Measurements from ENCODE around the gene SIGLECL1.
"Not testable (repeated sequence)": the region's sequence is repeated elsewhere in the genome, so short reads cannot be mapped to it uniquely, and the experiment has no call there.

SIGLECL1 gene

GRCh38 chr19:51220996-51221395 is 29.9 kb upstream of the SIGLECL1 start:
- H3K4me2 ChIP-seq (ENCODE audit: low read length): no peak overlapping the region
- H3K27ac ChIP-seq (ENCODE audit: low read depth, low read length): no peak overlapping the region
- no peaks in the 10 kb centered on the region for H4K20me1 ChIP-seq (ENCODE audit: control insufficient read depth, insufficient read depth, low read depth, low read length)
- TF ChIP-seq EZH2phosphoT487 (IDR thresholded peaks at IDR 0.05; ENCODE audit: borderline replicate concordance, low read length) (no peak), CTCF (IDR thresholded peaks at IDR 0.05; ENCODE audit: low read depth, low read length, poor library complexity, severe bottlenecking) (no peak)
- H3F3A ChIP-seq (ENCODE audit: control insufficient read depth, insufficient read depth): peaks cover 21% of the 10 kb centered on the region
- H3K4me1 ChIP-seq (ENCODE audit: control insufficient read depth, low read length): peaks cover 73% of the 10 kb centered on the region
- no peak overlapping the region for H3K4me3 ChIP-seq (ENCODE audit: low read length)
- no peaks in the 10 kb centered on the region; the same call in 1 of the 2 replicates for H3K9me3 ChIP-seq (ENCODE audit: control insufficient read depth, insufficient read depth, low read length)
- no peaks in the 10 kb centered on the region for H3K9me2 ChIP-seq (replicated peaks; ENCODE audit: control insufficient read depth, low read length)
- H3K79me2 ChIP-seq (ENCODE audit: control insufficient read depth, low read length): peaks cover 22% of the 10 kb centered on the region
- H3K27me3 ChIP-seq (ENCODE audit: control insufficient read depth, low read length): no peaks in the 10 kb centered on the region
- peaks cover 19% of the 10 kb centered on the region for H3K36me3 ChIP-seq (ENCODE audit: control insufficient read depth, low read length)

- H3K4me2 ChIP-seq (ENCODE audit: low read length): peak overlapping the region; percentile 90
- no peaks in the 10 kb centered on the region for H3K9me3 ChIP-seq (ENCODE audit: control insufficient read depth, insufficient read depth, low read length)
- H3K4me3 ChIP-seq (ENCODE audit: low read length): peak overlapping the region; percentile 90
- peak overlapping the region; percentile 50 for H3K27ac ChIP-seq (ENCODE audit: low read depth, low read length)
- no peaks in the 10 kb centered on the region for H3K27me3 ChIP-seq (ENCODE audit: control insufficient read depth, low read length)
- H3K9me2 ChIP-seq (replicated peaks; ENCODE audit: control insufficient read depth, low read length): no peaks in the 10 kb centered on the region
- peaks cover 24% of the 10 kb centered on the region for H3K36me3 ChIP-seq (ENCODE audit: control insufficient read depth, low read length)
- H3K79me2 ChIP-seq (ENCODE audit: control insufficient read depth, low read length): peaks cover 47% of the 10 kb centered on the region
- no peak for TF ChIP-seq EZH2phosphoT487 (IDR thresholded peaks at IDR 0.05; ENCODE audit: borderline replicate concordance, low read length)
- TF ChIP-seq CTCF (IDR thresholded peaks at IDR 0.05; ENCODE audit: low read depth, low read length, poor library complexity, severe bottlenecking): no peak
- H3K4me1 ChIP-seq (ENCODE audit: control insufficient read depth, low read length): peaks cover 79% of the 10 kb centered on the region
- H4K20me1 ChIP-seq (ENCODE audit: control insufficient read depth, insufficient read depth, low read depth, low read length): no peaks in the 10 kb centered on the region
- peaks cover 15% of the 10 kb centered on the region for H3F3A ChIP-seq (ENCODE audit: control insufficient read depth, insufficient read depth)
Observed at GRCh38 chr19:51224163-51224641, 26.7 kb upstream of the SIGLECL1 start.

- H3K27me3 ChIP-seq (ENCODE audit: control insufficient read depth, low read length); H4K20me1 ChIP-seq (ENCODE audit: control insufficient read depth, insufficient read depth, low read depth, low read length); H3K9me3 ChIP-seq (ENCODE audit: control insufficient read depth, insufficient read depth, low read length); H3K9me2 ChIP-seq (replicated peaks; ENCODE audit: control insufficient read depth, low read length): not testable (repeated sequence)
- Histone ChIP-seq H3K4me1 (ENCODE audit: control insufficient read depth, low read length) (peaks cover 74% of the 10 kb centered on the region), H3K27ac (ENCODE audit: low read depth, low read length) (peak within 1 kb of the TSS; percentile 50), H3K4me3 (ENCODE audit: low read length) (peak within 1 kb of the TSS; percentile 90), H3K36me3 (ENCODE audit: control insufficient read depth, low read length) (peaks cover 27% of the 10 kb centered on the region), H3F3A (ENCODE audit: control insufficient read depth, insufficient read depth) (peaks cover 15% of the 10 kb centered on the region), H3K79me2 (ENCODE audit: control insufficient read depth, low read length) (peaks cover 53% of the 10 kb centered on the region), H3K4me2 (ENCODE audit: low read length) (peak within 1 kb of the TSS; percentile 90)
Observed at GRCh38 chr19:51224898-51225393, 25.9 kb upstream of the SIGLECL1 start, which contains the start of gene CD33. TSS of gene CD33 (plus strand) at chr19:51225080. CDS start at chr19:51225119, 39 bp downstream.

- Histone ChIP-seq H3K27me3 (ENCODE audit: control insufficient read depth, low read length) (no peaks in the 10 kb centered on the region), H3K79me2 (ENCODE audit: control insufficient read depth, low read length) (peaks cover 60% of the 10 kb centered on the region)
Observed at GRCh38 chr19:51226067-51226466, 24.8 kb upstream of the SIGLECL1 start.

More at GRCh38 chr19:51226067-51226466, 24.8 kb upstream of the SIGLECL1 start:
- Histone ChIP-seq H3K27ac (ENCODE audit: low read depth, low read length) (0 out of 2 replicates have a peak overlapping the region, but pooled peaks have one; percentile 50), H3F3A (ENCODE audit: control insufficient read depth, insufficient read depth) (peaks cover 15% of the 10 kb centered on the region), H4K20me1 (ENCODE audit: control insufficient read depth, insufficient read depth, low read depth, low read length) (no peaks in the 10 kb centered on the region), H3K9me3 (ENCODE audit: control insufficient read depth, insufficient read depth, low read length) (no peaks in the 10 kb centered on the region), H3K4me1 (ENCODE audit: control insufficient read depth, low read length) (peaks cover 66% of the 10 kb centered on the region), H3K9me2 (replicated peaks; ENCODE audit: control insufficient read depth, low read length) (no peaks in the 10 kb centered on the region), H3K36me3 (ENCODE audit: control insufficient read depth, low read length) (peaks cover 27% of the 10 kb centered on the region), H3K4me3 (ENCODE audit: low read length) (peak overlapping the region; percentile 90), H3K4me2 (ENCODE audit: low read length) (peak overlapping the region; percentile 90)
- TF ChIP-seq CTCF (IDR thresholded peaks at IDR 0.05; ENCODE audit: low read depth, low read length, poor library complexity, severe bottlenecking) (no peak), EZH2phosphoT487 (IDR thresholded peaks at IDR 0.05; ENCODE audit: borderline replicate concordance, low read length) (no peak)

Measured in DOHH2 (cell line).